Activated effector memory CD4-positive, alpha-beta T cell treated with anti-CD3 and anti-CD28 coated beads, Interleukin-2, amount 50 U/mL, for 16 hours (primary cell): ENCODE measurements around the gene TMEM242.

ENCODE experiments used
- DNase-seq: peaks from one replicate; pipeline ENCODE4 v3.0.0-alpha.2; 2020

Gene TMEM242

GRCh38 chr6:157246048-157246630, 77.2 kb downstream of the TMEM242 start:
- no peak for DNase-seq

GRCh38 chr6:157245436-157245835, 77.9 kb downstream of the TMEM242 start:
- no peak for DNase-seq

GRCh38 chr6:157244780-157245179, 78.5 kb downstream of the TMEM242 start:
- no peak for DNase-seq

- DNase-seq: no peak
Measured at GRCh38 chr6:157244175-157244574, 79.1 kb downstream of the TMEM242 start.

GRCh38 chr6:157242791-157243190, 80.5 kb downstream of the TMEM242 start:
- no peak for DNase-seq

- DNase-seq: no peak
Measured at GRCh38 chr6:157240960-157241311, 82.4 kb downstream of the TMEM242 start.

- no peak for DNase-seq
Measured at GRCh38 chr6:157240059-157240959, 83.0 kb downstream of the TMEM242 start.

GRCh38 chr6:157239671-157240058, 83.7 kb downstream of the TMEM242 start:
- DNase-seq: no peak
